GM18858 (cell line): Measurements from ENCODE around the gene KRT1.

Experiments used
- ATAC-seq: cut with Tn5 transposase; IDR thresholded peaks from one replicate; pipeline ENCODE4 v1.9.1; 2021; ENCODE audit not compliant: unreplicated experiment

Gene KRT1

DNA sequence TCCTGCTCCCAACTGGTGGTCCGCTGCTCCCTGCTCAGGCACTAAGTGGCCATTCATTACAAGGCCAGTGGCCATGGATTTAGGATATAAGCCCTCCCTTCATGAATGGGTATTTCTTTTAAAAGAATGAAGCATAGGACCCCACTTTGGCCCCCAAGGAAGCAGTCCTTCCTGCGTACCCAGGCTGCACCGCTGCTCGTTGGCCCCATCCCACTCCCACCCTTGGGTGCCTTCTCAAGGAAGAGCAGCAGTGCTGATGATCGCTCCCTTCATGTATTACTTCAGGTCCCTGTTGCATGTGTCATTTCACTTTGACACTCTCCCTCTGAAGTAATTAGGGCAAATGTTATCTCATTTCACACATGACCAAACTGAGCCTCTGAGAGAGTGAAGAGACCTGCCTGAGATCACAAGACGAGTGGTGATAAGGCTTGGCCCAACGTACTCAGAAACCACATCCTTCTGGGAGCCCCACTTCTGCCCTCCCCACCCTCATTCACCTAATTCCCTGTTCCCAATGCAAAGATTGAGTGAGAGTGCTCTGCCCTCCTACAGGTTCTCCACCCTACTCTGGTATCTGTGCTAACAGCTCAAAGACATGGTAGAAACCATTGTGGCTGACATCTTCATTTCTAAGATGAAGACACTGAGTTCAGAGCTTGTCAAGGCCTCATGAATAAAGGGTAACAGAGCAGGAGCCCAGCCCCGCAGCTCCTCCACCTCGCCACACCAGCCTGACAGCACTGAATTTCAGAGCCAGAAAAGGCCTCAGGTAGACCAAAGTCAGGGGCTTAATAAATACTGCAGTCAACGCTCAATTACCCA, 17.9 kb downstream of the KRT1 start:
- no peak for ATAC-seq

DNA sequence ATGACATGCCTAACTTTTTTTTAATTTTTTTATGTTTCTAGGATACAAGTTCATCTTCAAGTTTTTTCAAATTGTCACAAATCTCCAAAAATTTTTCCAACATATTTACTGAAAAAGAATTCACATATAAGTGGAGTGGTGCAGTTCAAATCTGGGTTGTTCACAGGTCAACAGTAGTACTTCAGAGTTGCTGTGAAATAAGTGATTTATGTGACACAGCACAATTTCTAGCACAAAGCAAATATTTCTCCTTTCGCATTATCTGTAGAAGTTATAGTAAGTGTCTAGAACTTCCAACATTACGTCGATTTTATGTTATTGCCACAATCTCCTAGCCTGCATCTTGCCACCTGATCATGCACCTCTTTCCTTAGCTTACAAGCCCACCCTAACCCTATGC, 18.5 kb downstream of the KRT1 start:
- no peak for ATAC-seq

DNA sequence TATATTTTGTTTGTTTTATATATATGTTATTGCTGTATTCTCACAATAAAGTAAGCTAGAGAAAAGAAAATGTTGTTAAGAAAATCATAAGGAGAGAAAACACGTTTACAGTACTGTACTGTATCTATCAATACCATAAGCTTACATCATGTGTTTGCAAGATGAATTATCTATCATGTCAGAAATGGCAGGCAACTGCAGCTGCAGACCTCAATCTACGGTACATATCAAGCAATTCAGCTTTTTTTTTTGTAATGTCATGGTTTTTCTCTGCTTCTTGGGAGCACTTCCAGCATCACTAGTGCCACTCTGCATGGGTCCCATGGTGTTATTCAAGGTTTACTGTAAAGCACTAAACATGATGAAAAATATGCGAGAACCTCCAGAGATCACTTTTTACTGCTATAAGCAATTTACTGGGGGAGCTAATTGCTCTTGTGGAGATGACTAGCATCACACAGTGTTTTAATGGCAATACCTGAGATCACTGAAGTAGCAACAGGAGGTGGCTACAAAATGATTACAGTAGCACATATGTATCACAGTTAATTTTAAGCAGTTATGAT, 19.2 kb downstream of the KRT1 start:
- no peak for ATAC-seq

DNA sequence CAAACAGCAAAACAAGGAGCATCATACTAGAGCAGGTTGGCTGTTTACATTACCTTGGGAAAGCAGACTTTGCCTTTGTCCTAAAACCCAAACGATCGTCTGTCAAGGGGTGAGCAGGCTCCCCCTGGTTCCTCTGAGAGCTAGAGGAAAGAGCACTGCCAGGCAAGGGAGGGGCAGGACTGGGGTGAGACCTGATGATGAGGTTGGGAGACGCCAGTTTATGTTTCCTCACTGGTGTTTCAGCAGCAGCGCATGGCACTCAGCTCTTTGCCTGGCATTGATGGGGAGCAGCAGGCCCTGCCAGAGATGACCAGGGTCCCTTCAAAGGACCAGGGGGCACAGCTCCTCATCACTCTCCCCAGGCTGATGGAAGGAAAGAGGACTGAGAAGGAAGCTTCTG, 20.3 kb downstream of the KRT1 start:
- ATAC-seq: no peak

DNA sequence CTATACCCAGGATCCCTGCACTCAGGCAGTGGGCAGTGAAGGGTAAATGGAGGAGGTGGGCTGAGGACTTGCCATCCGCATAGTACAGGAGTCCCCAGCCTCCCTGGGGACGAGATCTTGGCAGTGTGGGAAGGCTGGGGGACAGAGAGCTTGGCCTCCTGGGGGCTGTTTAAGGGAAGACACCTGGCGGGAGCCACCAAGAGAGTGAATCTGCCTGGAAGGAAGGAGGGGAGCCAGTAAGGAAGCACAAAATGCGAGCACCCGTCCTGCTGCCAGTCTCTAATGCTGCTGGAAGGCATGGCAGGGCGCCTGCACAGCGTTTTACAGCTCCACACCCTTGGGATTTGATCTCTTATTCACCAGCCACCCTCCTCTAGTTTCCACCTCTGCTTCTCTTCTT, 20.8 kb downstream of the KRT1 start:
- ATAC-seq: no peak

DNA sequence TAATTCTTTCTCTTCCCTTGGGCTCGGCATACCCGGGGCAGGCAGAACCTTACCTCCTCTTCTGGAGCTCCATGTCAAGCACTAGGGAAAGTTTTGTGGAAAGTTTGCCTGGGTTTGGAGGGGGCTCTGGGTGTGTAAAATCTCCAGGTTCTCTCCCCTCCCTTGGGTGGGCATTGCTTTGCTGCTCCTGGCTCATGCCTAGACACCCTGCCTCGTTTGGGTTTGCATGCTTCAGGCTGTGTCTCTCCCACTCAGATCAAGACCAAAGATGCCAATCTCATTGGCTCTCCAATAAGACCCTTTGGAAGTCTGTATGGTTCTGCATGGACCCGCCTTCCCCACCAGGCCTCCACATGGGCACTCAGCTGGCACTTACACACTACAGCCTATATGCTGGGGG, 22.0 kb downstream of the KRT1 start:
- no peak for ATAC-seq

DNA sequence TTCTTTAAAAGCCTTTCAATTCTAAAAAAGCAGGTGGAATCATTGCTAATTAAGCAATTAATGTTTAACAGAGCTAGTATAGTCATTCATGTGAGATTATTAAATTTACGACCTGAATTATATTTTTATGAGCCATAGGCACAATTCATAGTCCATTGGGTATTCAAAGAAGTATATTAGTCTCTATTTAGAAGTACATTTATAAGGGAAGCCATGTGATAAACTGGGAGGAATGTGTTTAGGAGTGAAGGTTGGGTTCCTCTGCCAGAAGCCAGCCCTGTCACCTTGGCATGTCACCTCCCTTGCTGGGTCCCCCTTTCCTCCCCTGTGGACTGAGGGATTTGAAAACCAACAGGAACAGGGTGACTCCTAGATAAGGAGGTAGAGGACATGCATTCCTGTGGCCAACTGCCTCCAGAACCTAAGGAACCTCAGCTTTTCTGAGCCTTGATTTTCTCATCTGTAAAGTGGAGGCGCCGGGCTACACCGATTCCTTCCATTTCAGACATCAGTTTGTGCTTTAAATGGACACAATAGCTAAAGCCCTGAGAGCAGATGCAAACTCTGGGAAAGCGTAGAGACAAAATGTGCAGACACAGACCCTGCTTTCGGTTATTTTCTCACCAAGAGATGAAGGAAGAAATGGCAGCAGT, 22.8 kb downstream of the KRT1 start:
- ATAC-seq: no peak

DNA sequence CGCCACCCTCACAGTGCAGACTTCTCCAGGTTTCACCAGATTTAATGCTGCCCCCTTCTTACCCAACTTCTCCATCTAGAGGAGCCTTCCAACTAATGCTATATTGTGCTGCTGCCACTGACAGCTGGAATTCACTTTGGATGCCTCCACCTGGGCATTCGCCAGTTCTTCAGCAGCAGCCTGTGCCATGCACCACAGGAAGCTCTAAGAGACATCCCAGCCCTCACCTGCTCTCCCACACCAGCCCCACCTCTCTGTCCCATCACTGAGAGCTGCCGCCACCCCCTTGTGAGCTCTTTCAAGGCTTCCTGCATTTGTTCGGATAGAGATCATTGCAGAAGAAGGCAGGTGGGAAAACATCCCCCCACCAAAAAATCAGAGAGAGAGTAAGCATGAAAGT, 23.6 kb downstream of the KRT1 start:
- no peak for ATAC-seq

DNA sequence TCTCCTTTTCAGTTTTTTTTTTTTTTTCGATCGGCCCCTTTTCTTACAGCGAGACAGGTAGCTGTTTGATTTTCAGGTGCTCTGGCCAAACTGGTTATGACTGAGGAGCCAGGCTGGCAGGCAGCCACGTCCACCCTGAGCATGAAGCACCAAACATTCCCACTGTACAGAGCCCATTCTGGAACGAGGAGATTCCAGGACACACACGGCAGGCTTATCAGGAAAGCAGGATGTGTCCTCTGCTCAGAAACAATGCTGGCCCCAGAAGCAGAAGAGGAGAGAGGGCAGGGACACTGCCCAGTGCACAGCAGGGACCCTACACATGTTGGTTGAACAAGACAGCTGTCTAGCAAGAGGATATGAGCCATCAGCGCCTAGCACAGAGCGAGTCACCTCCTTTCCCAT, 24.5 kb downstream of the KRT1 start:
- ATAC-seq: no peak

DNA sequence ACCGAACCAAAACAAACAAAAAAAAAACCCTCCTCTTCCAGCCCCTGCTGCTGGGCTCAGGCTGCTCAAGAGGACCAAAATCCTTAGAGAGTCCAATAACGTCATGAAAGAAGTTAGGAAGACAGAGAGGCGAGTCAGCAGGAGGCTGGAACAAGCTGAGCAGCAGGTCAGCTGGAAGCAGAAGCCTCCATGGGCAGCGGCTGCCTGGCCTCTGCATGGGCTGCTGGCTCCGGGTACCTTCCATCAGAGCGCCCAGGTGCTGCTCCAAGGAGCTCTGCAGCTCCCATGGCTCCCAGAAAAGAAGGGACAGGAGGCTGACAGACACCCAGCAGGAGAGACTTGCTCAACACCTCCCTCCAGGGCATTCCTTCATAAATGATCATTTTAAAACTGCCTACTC, 25.0 kb downstream of the KRT1 start:
- ATAC-seq: no peak

DNA sequence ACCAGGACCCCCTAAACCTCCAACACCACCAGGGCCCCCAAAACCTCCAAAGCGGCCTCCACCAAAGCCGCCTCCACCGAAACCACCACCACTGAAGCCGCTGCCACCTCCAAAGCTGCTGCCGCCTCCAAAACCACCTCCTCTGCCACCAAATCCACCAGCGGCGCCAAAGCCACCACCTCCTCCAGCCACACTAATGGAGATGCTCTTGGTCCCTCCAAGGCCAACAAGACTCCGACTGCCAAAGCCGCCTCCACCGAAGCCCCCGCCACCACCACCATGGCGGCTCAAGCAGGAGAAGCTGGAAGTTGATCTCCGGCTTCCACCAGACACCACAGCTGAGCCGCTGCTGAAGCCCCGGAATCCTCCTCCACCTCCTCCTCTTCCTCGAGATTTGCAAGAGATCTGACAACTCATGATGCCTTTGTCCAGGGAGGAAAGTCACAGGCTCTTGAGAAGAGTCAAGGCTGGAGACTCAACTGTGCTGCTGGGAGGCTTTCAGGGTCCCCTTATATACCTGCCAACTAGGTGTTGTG, 28.4 kb downstream of the KRT1 start, which contains the start of gene KRT2:
KRT2 (minus strand) TSS at position 486 of the 536 bp plus-strand sequence; CDS start at position 417, 69 bp downstream.
- no peak for ATAC-seq

DNA sequence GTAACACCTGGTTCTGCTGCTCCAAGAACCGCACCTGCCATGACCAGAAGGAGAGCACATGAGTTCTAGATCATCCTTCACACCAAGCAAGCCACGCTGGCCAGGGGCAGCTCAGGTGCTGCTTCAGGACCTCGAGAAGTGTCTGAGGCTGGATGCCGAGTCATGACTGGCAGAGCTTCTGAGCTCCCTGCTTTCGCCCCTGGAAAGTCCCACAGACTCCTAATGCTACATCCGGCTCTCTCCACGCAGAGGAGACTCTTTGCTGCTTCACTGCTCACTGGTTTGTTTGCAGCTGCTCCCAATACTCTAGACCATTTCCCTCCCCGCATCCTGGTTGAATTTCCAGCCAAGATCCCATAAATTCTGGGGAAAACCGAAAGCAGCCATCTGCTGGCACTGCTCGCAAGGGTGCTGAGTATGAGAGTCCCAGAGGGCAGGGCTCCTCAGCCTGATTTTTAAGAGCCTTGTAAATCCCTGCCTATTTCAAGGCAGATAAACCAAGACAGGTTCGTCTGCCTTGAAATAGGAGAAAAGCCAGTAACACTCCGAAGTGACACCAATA, 29.6 kb downstream of the KRT1 start:
- no peak for ATAC-seq

DNA sequence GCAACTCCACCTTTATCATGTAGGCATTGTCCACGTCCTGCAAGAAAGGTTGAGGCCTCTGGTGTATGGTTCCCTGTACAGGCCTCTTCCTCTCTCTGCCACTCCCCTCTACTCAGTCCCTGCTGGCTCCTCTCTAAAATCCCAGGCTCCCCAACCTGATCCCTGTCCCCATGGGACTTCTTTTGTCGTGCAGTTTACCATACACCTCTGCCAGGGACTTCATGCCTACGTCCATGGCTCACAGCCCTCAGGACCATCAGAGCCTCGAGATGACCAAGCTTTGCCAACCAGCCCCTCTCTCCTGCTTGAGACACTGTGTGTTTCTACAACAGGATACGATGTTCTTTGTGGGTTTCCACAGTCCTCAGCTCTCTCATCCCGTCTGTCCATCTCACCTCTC, 31.1 kb downstream of the KRT1 start:
- no peak for ATAC-seq

DNA sequence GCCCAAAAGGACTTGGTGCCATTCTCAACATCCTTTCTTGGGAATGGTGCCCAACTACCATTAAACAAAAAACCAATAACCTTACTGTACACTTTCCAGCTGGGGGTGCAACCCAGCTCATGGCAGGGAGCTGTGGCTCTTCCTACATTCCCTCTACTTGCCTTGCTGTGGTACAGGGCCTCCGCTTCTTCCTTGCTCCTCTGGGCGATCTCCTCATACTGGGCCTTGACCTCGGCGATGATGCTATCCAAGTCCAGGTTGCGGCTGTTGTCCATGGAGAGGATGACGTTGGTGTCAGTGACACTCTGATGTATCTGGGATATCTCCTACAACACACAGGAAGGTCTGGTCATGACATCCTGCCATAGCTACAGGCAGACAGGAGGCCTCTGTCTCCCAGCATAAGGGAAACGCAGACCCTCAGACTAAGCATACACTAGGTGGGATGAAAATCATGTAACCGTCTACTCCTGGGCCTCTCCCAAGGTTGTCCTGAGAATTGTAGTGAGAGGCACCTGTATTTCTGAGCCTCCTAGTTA, 32.1 kb downstream of the KRT1 start:
- no peak for ATAC-seq

DNA sequence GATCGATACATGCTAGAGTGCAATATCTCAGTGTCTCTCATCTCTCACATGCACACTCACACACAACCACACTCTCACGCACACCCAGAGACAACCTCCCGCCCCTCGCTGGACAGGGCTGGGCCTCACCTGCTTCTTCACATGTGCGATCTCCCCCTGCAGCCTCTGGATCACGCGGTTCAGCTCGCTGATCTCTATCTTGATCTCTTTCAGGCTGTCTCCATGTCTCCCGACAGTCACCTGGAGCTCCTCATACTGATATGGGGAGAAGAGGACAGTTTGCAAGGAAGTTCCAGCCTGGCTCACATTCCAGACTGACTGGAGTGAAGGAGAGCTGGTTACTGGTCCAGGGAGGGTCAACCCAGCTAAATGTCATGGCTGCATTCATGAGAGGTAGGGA, 32.6 kb downstream of the KRT1 start:
- ATAC-seq: no peak

DNA sequence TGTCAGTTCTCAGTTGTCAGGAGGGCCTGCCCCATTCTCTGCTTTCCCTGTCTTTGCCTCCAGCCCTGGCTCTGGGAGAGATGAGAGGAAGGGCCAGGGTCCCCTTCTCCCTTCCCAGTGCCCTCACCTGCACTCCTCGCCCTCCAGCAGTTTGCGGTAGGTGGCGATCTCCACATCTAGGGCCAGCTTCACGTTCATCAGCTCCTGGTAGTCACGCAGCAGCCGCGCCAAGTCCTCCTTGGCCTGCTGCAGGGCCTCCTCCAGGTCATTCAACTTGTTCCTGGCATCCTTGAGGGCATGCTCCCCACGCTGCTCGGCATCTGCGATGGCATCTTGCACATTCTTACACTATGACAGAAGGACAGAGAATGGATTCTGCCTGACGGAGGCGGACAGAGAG, 33.6 kb downstream of the KRT1 start:
- ATAC-seq: no peak

DNA sequence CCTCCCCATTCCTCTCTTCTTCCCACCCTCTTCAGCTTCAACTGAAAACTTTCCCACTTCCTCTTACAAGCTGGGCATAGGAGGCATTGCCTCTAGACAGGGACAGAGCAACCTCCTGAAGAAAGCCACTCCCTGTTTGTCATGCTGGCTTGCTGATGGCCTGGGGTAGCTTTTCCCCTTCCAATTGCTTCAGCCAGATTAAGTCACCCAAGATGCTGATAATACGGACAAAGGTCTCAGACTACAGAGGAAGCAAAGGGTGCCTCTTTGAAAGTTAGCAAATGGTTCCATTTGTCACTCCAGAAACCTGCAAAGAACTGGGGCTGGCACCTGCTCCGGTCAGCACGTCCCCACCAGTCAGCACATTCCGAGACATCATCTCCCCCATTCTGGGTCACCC, 34.2 kb downstream of the KRT1 start:
- no peak for ATAC-seq

DNA sequence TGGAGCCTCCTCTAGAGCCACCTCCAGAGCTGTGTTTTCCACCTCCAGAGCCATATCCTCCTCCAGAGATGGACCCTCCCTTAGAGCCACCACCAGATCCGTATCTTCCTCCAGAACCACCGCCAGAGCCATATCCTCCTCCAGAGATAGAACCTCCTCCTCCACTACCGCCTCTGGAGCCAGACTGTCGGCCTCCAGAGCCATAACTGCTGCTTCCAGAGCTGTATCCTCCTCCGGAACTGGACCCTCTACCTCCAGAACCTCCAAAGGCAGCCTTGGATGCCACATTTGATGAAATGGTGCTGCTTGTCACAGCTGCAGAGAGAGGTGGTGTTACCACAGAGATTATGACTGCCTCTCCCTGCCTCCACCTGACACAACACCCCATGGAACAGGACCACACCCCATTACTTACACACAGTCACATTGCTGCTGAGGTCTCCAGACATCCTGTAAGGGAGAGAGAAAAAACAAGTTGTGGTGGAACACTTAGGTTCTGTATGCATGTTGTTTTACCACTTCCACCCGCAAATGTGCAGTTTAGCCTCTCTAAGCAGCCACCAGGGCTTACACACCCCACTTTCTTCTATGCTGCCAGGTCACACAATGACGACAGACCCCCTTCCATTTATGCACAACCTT, 35.0 kb downstream of the KRT1 start:
- no peak for ATAC-seq

DNA sequence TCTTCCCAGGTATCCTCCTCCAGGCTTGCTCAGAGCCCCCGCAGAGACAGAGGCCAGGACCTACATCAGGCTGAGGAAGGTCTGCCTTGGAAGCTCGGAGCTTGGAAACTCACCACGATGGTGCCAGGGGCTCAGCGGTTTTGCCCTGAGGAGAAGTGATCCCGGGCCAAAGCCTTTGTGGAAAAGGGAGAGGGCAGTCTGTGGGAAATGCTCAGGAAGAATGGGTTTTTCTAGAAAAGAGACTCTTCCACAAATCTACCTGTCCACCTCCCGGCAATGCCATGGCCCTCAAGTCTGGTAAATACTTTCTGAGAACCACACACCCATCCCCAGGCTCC, 36.2 kb downstream of the KRT1 start:
- no peak for ATAC-seq

DNA sequence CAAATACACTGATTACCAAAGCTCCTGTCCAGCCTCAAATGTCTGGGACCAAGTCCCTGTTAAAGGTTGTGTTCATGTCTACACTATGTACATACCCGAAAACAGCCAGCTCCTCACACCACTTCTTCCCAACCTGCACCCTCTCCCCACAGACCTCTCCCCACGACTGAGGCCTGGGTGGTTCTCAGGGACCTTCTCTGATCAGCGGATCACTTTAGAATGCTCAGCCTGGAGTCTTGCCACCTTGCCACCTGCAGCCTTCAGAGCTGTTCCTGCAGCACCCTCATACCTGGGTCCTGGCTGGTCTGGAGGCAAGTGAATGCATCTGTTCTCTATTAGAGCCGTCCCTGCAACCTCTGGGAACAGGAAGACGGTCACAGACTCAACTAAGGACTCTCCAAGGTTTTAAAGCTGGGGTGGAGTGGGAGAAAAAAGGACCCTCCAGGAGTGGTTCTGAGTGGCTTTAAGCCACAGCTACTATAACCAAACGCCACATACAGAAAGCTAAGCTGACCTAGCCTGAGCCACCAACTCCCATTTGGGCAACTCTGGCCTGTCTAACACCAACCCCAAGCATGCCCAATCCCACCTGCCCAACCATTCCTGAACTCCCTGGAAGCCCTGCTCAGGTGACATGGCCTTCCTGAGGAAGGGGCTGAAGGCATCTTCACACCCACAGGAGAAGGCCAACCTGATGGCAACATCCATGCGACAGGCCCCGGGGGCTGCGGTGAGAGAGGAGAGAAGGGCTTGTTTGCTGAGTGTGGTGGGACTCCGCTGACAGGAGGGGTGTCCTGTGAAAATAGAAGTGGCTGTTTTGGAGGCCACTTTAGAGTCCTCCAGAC, 36.8 kb downstream of the KRT1 start:
- no peak for ATAC-seq
